ENCODE data around the gene AGBL4.

AGBL4 gene

DNA sequence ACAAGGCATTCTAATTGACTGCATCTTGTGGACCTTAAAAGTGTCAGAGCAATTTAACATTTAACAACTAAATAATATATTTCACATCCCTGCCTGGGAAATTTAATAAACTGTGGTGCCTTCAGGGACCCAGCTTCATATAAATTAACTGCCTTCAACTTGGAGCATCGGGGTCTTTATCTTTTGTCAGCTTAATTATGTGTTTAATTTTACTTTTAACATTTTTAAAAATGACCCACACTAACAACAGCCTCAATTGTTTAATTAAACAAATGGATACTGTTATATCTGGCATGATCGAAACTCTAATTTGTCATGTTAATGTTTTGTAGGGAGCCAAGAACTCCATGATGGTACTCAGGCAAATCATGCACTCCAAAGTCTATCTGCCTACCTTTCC, 857.7 kb downstream of the AGBL4 start:
- DNase-seq = no peak

DNA sequence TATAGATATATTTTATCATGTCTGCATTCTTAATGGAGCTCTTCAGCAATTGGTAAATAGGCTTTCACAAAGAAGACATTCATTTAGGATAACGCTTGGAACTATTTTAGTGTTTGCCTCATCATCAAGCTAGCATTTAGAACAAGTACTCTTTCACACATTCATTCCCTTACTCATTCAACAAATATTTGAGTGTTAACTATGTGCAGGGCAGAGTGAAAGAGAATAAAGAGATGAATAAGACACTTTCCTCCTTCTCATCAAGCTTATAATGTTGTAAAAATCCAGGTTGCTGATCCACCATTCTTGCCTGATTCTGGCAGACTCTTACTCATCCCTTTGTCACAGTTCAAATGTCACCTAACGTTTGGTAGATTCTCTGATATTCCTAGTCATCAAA, 860.7 kb downstream of the AGBL4 start:
- DNase-seq = no peak

- no peak for DNase-seq
These were observed 863.1 kb downstream of the AGBL4 start for GRCh38 chr1:49160677-49161076.

DNA sequence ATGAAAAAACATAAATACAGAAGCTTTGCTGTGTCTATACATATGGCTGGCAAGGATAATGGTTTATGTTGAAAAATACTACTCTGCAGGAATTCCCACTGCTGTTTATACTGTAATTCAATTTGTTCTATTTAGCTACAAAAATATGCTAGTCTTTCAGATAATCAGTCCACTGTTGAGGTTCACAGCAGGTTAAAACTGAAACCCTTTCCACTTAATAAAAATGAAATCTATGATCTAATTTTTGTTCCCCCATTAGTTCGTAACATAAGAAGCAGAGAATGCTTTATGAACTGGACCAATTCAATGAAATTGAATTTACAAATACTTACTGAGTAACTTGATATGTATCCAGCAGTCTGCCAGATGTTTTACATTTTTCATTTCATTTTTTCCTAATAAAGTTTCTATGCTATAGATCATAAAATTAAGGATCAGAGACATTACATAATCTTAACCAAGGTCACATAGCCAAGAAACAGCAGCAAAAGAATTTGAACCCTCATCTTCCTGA, 887.0 kb downstream of the AGBL4 start:
- DNase-seq = no peak

DNA sequence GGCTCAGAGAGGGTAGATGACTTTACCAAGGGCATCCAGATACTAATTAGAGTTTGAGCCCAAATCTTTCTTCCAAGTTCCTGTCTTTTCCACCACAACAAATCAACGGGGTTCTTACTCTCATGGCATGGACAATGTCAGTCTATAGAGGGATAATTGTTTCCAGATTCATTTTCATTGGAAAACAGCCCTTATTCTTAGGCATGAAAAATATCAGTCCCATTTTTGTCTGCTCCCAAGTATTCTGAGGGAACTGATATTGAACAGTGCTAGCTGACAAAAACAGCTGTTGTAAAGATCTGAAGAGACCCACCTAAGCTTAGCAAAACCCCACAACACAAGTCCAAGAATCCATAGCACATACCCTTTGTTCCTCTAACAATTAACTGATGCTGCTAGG, 898.0 kb downstream of the AGBL4 start:
- no peak for DNase-seq

- no peak for DNase-seq
These were observed 911.8 kb downstream of the AGBL4 start for GRCh38 chr1:49111931-49112330.

DNA sequence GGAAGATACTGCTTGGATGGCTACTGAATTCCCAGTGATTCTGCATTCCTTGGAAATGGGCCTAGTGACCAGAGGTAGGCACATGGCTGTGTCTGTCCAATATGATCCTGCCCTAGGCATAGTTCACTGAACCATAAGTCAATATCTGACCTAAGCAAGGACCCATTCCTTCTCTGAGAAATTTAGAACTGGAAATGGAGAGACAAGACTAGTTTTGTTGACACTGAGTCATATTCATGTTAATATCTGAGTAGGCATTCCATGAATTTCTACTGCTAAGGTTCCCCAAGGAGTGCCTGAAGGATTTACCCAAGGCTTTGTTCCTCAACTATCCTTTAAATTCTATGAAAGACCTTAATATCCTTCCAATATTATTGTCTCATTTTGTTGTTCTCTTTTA, 917.3 kb downstream of the AGBL4 start:
- no peak for DNase-seq

DNA sequence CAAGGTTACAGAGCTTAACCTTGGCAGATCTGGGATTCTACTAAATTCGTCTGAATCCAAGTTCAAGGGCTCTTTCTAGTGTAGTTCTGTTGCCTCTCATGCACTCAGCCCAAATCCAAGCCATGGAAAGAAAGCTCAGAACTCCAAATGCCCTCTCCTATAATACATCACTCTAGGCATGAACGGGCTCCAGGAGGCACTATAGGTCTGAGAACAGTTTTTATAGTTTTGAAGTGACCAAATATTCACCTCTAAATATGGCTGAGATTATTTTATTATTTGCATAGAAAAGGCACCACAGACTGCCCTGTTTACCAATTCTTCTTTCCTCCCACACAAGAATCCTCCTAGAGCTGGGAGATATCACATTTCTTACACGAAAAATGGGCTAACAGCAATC, 919.2 kb downstream of the AGBL4 start:
- no peak for DNase-seq

DNA sequence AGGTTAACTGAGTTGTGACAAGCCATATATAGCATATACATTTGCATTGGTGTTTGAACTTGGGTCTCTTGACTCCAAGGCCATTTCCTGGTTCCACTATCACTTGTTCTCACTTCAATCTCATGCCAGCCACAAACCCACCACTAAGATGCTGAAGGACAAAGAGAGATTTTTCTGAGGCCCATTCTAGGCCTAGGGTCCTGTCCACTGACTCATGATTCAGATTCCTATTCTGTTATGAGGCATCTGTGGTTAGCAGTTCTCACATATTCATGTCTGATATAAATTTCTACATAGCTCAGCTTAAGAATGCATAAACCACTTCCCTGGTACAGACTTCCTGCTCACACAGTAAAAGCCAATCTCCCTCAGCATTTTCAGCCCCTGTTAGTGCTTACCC, 921.0 kb downstream of the AGBL4 start:
- no peak for DNase-seq

DNA sequence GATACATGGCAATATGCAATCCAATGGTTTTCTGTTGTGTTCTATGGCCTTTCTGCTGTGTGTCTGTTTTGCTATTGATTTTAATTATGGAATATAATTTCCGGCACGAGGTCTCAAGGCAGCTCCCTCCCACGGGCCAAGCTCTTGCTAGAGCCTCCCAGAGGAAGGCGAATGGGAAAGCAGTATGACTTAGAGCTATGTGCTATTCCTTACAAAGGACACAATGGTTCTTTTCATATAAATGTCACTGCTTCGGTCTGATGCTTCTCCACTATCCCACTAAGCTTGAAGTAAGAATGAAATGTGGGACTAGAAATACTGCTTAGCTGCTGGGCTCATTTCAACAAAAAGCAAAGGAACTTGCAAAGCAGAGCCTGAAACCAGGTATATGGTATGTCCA, 924.9 kb downstream of the AGBL4 start:
- DNase-seq = no peak

- DNase-seq = no peak
These were observed 937.4 kb downstream of the AGBL4 start for GRCh38 chr1:49086327-49086726.

DNA sequence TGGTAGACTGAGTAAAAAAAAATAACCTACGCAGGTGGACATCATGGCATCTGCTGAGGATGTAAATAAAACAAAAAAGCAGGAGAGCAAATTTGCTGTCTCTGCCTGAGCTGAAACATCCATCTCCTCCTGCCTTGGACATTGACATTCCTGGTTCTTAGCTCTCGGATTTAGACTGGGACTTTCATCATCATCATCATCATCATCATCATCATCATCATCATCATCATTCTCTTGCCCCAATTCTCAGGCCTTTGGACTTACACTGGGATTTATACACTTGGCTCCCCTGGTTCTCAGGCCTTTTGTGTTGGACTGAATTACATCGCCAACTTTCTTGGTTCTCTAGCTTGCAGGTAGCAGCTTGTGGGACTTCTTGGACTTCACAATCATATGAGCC, 938.7 kb downstream of the AGBL4 start:
- DNase-seq = no peak

DNA sequence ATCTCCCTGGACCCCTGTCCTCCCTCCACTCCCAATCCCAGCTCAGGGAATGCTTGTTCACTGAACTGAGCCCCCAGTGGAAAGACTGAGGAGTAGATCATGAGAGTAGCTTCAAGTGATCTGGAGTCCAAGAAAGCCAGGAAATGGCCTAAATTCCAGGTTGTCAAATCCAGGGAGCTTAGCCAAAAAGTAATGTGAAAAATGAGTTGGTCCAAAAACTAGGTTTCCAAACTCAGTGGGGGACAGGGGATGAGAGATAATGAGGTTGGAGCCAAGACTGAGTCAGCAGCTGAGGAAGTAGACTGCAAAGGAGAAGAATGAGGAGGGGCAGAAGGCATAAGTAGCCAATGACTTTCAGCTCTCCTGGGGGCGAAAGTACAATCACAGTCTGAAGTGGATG, 963.0 kb downstream of the AGBL4 start:
- DNase-seq = no peak

GRCh38 chr1:49059087-49059486, 964.7 kb downstream of the AGBL4 start:
- DNase-seq = no peak

DNA sequence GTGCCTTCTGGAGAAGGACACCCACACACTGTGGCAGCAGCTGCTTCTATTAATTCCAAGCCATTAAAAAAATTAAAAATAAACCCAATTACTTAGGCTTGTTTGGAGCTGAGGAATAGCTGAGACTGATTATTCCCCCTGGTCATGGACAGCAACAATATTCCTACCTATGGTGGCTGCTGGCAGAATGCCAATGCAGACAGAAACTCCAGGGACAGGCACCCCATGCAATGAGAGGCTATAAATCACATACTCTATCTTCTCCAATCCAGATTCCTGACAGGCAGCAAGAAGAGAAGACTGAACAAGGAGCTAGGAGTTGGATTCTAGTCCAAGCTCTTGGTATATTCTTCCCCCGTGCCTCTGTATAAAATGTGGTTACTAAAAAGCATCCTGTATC, 971.7 kb downstream of the AGBL4 start:
- DNase-seq = no peak

- DNase-seq = no peak
These were observed 972.1 kb downstream of the AGBL4 start for GRCh38 chr1:49051647-49052046.

DNA sequence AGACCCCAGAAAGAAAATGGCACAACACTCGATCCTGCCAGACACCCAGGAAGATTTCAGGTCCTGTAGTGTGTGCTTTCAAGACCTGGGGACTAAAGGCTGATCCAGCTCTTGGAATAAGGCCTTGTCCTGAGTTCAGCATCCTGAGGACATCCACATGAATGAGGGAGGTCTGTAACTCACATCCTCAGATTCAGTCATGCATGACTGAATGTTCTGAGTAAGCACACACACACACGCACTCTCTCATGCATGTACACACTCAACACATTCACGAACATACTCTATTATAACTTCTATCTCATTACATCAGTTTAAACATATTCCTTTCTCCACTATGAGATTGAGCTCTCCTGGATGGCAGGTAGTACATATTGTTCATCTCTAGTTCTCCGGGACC, 973.7 kb downstream of the AGBL4 start:
- no peak for DNase-seq

DNA sequence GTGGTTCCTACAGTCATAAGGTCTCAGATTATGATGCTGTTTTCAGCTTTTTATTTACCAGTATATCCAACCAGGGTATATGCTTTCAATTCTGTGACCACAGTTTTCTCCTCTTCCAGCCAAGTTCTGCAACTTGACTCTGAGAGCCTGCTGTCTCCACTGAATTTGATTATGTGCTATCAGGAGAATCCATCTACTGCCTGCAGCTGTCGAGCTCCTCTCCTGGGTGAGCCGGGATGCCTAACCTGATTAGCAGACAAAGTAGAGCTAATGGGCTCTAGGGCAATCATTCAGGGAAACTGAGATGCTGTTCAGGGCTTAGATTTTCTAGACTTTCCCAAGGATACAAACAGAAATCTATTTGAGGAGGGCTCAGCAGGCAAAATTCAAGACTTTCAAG, 975.6 kb downstream of the AGBL4 start:
- no peak for DNase-seq

GRCh38 chr1:49046305-49046704, 977.4 kb downstream of the AGBL4 start:
- no peak for DNase-seq

- DNase-seq = no peak
These were observed 978.4 kb downstream of the AGBL4 start for GRCh38 chr1:49045371-49045770.

- no peak for DNase-seq
These were observed 987.1 kb downstream of the AGBL4 start for GRCh38 chr1:49036700-49037099.

GRCh38 chr1:49028396-49028795, 995.4 kb downstream of the AGBL4 start:
- no peak for DNase-seq

GRCh38 chr1:49026230-49026811, 997.4 kb downstream of the AGBL4 start:
- DNase-seq = no peak

- no peak for DNase-seq
These were observed 1007.5 kb downstream of the AGBL4 start for GRCh38 chr1:49016030-49016977.

Measured in stimulated activated CD4-positive, alpha-beta T cell treated with anti-CD3 and anti-CD28 coated beads, Interleukin-12 subunit alpha, Interleukin-12 subunit beta, amount 100 ng/mL, for 4 hours (primary cell).